HG02798 (cell line): ENCODE measurements around the gene ATAD3C.
"Not testable (repeated sequence)": the region's sequence is repeated elsewhere in the genome, so short reads cannot be mapped to it uniquely, and the experiment has no call there.

ENCODE experiments used
- ATAC-seq: cut with Tn5 transposase; IDR thresholded peaks from one replicate; pipeline ENCODE4 v1.9.1; 2021; ENCODE audit warnings: mild to moderate bottlenecking; ENCODE audit not compliant: unreplicated experiment, poor library complexity

Gene ATAD3C

DNA sequence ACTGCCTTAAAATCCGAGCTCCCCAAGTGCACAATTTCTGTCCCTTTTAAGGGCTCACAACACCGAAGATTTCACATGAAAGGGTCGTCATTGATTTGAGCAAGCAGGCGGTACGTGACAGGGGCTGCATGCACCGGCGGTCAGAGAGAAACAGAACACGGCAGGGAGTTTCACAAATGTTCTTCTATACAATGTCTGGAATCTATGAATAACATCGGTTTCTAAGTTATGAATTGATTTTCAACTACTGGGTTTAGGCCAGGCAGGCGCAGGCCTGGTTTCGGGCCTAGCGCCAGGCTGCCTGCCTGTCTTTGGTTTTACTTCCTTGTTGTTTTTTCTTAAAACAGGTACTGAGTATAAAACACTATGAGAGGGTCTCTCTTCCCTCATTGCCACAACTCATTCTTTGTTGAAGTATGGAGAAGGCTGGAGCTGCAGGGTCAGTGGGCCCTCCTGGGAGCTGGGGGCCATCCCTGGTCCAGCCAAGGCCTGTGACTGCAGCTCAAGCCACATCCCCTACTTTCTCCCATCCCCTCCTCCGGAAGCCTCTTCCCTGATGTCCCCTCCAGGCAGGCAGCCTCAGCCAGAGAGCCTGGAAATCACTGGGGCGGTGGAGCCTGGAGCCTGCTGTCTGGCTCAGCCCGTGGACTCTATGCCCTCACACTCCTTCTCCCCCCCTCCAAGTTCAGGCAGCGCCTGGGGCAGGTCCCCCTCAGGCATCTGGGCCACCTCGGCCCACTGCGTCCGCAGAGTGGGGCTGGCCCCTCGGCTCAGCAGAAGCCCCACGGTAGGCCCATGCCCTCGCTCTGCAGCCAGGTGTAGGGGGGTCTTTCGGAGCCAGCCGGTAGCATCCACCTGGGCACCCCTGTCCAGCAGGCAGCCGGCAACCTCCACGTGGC lies 30.8 kb upstream of the ATAD3C start:
- no peak for ATAC-seq

DNA sequence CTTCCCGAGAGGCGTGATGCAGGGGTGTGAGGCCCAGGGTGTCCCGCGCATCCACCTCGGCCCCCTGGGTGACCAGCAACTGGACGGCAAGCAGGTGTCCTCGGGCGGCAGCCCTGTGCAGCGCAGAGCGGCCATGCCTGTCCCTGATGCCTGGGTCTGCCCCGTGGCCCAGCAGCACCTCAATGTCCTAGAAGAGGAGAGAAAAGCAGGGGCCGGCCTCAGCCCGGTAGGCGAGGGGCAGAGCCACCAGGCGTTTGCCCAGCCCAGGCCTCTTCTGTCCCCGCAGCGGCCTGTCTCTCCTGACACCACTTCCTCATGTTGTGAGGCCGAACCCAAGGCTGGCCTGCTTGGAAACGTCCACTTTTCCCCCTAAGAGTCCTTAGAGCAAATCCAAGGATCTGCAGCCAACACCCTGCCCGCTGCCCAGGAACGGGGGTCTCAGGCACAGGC lies 30.1 kb upstream of the ATAD3C start:
- ATAC-seq, result no peak

DNA sequence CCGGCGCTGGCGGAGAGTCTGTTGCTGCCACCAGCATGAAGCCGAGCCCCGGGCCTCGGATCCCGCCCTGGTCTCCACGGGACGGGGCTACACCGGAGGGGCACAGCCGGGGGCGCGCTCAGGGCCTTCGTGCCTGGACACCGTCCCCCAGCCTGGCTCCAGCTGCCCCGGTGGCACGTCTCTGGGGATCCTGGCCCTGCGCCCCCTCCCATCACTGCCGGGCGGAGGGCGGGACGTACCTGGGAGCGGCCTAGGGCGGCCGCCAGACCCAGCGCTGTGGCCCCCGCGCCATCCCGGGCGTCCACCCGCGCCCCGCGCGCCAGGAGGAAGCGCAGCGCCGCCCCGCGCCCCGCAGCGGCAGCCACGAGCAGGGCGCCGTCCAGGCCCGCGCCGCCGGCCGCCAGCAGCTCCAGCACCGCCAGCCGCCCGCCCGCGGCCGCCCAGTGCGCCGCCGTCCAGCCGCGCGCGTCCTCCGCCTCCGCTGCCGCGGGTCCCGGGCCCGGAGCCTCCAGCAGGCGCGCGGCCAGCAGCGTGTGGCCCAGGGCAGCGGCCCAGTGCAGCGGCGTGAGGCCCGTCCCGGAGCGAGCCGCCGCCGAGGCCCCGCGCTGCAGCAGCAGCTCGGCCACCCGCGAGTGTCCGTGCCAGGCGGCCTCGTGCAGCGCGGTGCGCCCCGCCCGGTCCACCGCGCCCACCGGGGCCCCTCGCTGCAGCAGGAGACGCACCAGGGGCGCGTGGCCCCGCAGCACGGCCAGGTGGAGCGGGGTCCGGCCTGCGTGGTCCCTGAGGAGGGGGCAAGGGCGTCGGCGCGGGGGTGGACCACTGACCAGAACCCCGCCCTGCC lies 29.5 kb upstream of the ATAD3C start:
- no peak for ATAC-seq

DNA sequence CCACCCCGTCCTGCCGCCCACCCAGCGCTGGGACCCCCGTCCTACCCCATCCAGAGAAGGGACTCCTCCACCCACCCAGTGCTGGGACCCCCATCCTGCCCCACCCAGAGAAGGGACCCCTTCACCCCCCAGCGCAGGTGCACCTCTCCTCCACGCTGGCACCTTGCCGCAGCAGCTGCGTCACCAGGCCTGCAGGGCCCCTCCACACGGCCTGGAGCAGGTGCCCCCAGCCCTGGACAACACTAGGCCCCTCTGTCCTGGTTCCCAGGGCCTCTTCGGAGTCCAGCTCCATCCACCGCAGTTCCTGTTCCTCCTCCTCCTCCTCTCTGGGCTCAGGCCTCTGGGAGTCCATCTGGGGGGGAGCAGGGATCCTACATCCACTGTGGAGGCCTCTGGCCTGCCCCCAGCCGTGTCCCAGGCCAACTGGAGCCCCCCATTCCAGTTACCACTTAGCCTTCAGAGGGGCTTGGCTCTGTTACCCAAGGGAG lies 28.8 kb upstream of the ATAD3C start:
- ATAC-seq, result no peak

DNA sequence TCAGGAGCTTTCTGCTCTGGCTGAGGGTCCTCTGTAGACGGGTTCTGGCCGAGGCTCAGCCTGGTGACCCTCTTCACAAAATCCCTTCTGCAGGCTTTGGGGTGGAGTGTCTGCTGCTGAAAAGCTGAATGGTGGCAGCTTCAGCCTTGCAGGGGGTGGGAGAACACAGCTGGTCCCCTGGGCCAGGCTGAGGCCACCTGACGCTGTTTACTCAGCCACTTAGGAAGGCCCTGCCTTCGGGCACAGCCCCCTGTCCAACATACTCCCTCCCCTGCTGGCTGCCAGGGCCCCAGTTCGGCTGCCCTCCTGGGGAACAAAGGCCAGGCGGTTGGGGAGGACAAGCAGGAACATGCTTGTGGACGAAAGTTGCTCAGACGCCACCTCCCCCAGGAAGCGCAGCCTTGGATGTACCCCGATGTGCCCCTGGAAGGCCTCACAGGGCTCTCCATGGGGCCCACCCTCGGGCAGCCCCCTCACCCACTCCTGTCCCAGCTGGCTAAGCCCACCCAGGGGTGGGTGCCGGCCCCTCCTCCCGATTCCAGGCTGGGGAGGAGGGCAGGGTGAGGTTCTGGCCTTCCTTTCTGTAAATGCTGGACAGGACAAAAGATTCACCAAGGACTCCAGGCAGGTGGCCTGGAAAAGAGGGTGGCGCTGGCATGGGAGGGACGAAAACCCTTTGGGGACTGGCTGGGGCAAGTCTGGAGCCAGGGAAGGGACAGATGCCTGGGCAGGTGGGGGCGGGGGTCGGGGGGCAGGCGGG lies 28.2 kb upstream of the ATAD3C start, which contains the start of gene ANKRD65:
Gene ANKRD65 (minus strand): TSS at position 130 of the 760 bp plus-strand sequence. CDS start 271 bp downstream, outside the sequence.
- ATAC-seq, result no peak

DNA sequence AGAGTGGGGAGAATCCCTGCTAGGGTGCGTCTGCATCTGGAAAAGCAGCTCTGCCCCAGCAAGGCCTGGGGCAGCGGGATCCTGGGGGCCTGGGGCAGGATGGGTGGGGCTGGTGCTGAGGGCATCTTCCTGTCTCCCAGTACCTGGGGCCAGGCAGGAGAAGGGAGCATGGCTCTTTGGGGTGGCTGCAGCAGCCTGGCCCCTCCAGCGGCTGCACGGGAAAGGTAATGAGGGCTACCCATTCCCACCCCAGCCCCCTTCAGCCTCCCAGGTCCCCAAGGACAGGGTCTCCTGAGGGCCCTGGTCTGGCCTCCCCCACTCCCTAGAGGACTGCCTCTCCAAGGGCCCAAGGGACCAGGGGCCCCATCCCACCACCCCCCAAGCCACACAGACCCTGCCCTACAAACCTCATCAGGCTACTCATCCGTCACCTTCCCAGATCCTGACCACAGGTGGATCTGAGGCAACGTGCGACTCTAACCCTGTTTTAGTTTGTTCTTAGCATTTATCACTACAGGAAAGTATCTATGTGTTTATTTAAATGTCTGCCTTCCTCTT lies 27.5 kb upstream of the ATAD3C start:
- no peak for ATAC-seq

DNA sequence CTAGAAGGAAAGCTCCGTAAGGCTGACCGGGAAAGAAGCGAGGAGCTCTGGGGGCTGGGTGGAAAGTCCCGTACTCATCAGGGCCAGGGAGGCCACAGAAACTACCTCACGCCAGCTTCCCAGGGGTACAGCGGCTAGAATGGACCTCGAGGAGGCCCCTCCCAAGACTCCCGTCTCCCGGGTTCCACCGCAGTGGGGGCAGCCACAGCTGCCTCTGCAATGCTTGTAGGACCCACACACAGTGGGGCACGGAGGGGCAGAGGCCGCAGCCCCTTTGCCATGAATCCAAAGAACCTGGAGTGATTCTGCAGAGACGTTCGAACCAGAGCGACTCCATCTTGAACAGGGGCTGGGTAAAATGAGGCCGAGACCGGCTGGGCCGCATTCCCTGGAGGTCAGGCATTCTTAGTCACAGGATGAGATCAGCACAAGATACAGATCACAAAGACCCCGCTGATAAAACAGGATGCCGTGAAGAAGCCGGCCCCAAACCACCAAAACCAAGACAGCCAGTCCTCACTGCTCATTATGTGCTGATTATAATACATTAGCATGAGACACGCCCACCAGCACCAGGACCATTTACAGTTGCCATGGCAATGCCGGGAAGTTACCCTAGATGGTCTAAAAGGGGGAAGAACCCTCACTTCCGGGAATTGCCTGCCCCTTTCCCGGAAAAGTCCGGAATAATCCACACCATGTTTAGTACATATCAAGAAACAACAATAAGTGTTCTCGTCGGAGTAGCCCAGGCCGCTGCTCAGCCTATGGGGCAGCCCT lies 26.8 kb upstream of the ATAD3C start:
- ATAC-seq, result no peak

DNA sequence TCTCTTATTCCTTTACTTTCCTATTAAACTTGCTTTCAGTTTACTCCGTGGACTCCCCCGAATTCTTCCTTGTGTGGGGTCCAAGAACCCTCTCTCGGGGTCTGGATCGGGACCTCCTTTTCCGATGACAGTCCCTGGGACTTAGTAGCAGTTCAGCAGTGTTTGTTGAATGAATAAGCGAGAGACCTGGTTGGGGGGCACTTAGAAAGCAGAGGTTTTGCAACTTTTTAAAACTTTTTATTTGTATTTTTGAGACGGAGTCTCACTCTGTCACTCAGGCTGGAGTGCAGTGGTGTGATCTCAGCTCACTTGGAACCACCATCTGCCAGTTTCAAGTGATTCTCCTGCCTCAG lies 26.3 kb upstream of the ATAD3C start:
- ATAC-seq, result no peak

DNA sequence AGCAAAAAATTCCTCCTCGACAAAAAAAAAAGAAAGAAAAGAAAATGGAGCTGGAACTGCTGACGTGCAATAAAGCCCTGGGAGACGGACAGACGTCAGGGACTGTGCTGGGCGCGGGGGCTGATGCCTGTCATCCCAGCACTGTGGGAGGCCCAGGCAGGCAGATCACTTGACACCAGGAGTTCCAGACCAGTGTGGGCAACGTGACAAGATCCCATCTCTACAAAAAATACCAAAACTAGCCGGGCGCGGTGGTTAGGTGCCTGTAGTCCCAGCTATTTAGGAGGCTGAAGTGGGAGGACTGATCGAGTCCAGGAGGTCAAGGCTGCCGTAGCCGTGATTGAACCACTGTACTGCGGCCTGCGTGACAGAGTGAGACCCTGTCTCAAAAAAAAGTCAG lies 24.8 kb upstream of the ATAD3C start:
- ATAC-seq, result no peak

DNA sequence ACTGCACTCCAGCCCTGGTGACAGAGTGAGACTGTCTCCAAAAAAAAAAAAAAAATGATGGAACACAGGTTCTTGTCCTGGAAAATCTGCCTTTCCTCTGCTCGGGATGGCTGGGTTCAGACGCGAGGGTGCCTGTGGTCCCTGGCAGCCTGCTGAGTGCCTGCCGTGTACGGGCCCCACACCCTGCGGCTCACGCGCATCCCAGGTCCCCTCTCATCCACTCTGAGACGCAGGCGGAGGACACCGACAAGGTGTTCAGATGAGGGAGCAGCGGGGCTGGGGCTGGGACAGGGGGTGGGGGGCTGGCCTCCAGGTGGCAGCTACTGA lies 24.1 kb upstream of the ATAD3C start:
- ATAC-seq, result no peak

DNA sequence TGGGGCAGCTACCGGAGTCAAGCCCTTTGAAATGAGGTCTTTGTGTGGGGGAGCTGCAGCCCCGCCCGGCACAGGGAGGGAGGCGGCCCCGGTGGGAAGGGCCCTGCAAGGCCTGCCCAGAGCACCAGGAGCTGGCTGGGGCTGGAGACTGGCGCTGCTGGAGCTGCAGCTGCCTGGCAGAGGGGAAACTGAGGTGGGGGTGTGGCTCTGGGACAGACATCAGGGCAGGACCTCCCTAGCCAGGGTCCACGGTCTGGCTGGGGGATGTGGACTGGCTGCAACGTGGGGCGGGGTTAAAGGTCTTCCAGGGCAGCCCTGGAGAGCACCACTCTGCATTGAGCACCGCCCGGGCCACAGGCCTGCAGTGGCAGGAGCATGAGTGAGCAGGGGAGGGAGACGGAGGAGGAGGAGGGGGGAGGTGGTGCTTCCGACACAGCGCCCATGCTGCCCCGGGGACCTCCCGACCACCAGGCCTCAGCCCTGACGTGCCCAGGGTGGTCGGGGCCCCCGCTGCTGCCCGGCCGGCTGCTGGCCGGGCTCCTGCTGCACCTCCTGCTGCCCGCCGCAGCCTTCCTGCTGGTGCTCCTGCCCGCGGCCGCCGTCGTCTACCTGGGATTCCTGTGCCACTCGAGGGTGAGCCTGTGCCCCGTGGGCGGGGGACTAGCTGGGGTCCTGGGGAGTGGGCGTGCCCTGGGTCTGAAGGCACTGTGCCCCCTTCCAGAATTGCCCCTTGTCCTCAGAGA lies 23.6 kb upstream of the ATAD3C start:
- ATAC-seq, result no peak

DNA sequence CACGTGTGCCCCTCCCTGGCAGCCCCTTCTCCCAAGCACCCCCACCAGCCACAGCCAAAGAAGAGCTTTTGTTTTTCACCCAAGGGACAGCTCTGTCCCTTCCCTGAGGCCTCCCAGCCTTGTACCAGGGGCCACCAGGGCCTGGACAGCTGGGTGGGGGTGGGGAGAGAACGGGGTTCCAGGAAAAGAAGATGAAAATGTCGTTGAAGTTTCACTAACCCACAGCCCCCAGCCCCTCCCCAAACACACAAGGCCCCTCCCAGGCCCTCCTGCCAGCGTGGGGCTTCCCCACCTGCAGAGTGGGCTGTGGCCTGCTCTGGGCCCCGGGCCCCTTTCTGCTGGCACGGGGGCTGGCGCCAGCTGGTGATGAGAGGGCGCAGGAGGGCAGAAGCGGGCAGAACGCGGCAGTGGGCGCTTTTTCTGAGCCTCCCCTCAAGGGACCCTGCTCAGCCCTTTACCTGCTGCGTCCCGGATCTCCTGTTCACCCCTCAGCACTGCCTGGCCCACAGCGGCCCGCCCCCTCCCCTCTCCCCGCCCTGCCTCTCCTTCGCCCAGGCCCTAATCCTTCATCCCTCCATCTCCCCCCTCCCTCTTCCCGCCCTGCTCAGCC lies 22.9 kb upstream of the ATAD3C start:
- ATAC-seq, result no peak

DNA sequence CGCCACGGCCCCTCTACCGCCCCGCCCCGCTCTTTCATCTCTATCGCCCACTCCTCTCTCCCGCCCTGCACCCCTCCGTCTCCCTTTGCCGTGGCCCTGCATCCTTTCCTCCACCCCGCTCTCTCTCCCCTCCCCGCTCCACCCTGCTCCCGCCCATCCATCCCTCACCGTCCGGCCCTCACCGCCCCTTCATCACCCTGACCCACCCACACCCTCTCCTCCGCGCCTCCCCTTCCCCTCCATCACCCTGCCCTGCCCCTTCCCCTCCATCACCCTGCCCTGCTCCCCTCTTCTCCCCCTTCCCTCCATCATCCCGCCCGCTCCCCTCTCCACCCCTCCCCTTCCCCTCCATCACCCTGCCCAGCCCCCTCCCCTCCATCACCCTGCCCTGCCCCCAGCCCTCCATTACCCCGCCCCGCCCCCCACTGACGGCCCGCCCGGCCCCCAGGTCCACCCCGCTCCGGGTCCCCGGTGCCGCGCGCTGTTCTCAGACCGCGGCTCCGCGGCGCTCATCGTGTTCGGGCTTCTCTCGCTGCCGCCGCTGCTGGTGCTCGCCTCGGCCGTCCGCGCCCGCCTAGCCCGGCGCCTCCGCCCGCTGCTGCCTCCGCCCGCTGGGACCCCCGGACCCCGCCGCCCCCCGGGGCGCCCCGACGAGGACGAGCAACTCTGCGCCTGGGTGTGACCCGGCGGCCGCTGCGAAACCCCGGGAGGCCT lies 22.2 kb upstream of the ATAD3C start:
- no peak for ATAC-seq

DNA sequence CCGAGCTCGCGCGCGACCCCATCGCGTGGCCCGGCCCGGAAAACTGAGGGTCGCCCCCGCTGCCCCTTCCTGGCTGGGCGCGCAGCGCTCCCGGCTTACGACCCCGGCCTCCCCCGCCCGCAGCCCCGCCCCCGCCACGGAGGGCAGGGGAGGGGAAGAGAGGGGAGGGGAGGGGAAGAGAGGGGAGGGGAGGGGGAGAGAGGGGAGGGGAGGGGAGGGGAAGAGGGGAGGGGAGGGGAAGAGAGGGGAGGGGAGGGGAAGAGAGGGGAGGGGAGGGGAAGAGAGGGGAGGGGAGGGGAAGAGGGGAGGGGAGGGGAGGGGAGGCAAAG lies 21.7 kb upstream of the ATAD3C start:
- no peak for ATAC-seq

DNA sequence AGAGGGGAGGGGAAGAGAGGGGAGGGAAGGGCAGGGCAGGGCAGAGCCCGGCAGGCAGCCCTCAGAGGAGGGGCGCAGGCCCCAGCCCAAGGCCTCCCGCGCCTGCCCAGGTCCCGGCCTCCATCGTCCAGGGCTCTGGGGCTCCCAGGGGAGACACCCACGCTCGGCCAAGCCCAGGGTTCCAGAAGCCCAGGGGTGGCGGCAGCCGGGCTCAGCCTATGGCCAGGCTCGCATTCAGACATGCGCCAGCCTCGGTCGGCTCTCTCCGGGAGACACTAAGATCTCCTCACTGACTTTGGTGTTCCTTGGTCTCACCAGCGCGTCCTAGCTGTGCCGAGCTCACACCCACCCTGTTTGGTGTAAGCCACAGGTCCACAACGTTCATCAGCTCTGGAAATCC lies 21.3 kb upstream of the ATAD3C start:
- ATAC-seq, result no peak

DNA sequence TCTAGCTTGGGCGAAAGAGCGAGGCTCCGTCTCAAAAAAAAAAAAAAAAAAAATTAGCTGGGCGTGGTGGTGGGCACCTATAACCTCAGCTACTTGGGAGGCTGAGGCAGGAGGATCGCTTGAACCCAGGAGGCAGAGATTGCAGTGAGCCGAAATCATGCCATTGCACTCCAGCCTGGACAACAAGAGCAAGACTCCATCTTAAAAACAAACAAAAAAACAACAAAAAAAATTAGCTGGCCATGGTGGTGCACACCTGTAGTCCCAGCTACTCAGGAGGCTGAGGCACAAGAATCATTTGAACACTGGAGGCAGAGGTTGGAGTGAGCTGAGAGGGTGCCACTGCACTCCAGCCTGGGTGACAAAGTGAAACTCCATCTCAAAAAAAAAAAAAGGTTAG lies 20.5 kb upstream of the ATAD3C start:
- not testable (repeated sequence) for ATAC-seq

DNA sequence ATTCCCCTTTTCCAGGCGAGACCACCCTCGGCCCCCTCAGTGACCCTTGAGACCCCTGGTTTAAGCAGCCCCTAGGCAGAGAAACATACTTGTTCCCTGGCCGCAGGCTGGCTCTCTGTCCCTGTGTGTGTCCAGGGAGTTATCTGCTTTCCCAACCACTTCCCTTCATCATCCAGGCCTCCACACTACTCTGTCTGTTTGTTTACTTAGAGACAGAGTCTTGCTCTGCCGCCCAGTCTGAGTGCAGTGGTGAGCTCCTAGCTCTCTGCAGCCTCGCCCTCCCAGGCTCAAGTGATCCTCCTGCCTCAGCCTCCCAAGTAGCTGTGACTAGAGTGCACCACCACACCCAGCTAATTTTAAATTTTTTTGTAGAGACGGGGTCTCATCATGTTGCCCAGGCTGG lies 19.8 kb upstream of the ATAD3C start:
- no peak for ATAC-seq
